IMR-90 (cell line): ENCODE measurements around the gene UNC79. TPM values are rescaled to one million over a fixed set of nuclear protein-coding genes. Genes with fewer than 3 reads are reported as not detected.

ENCODE experiments used
- ATAC-seq: fragments of 200-7000 bp; cut with Tn5 transposase; 2 replicates; pipeline ENCODE4 v1.9.1; 2020; ENCODE audit warnings: low read depth, mild to moderate bottlenecking, moderate library complexity
- BruUV-seq: library from RNA; stranded (reverse); fragments of 400-500 nt; replicated peaks from 2 replicates; lab custom pipeline; 2021; lab: Mats Ljungman, UMichigan
- CTCF ChIA-PET: fragments of 300-600 bp; formaldehyde crosslinking; extraction: SDS; loops from one replicate; lab custom pipeline; 2021; ENCODE audit warnings: antibody characterized with exemption; lab: Yijun Ruan, JAX
- POLR2A ChIA-PET: fragments of 300-600 bp; sonication (Branson Sonifier 250); formaldehyde crosslinking; loops from one replicate; lab custom pipeline; 2022; ENCODE audit warnings: antibody characterized with exemption; ENCODE audit not compliant: unreplicated experiment; lab: Charles Lee
- DNase-seq: peaks from one replicate; pipeline ENCODE4 v3.0.0; 2013
- H2AFZ ChIP-seq: replicated peaks from 2 replicates; pipeline ENCODE3; 2013; ENCODE audit warnings: low read length, mild to moderate bottlenecking; ENCODE audit not compliant: poor library complexity
- H2AK5ac ChIP-seq: 2 replicates; pipeline ENCODE4 v1.6.1; 2013; ENCODE audit warnings: low read depth, low read length, inconsistent platforms
- H2AK9ac ChIP-seq: replicated peaks from 2 replicates; pipeline ENCODE3; 2013; ENCODE audit warnings: mild to moderate bottlenecking, low read depth, low read length, moderate library complexity; ENCODE audit not compliant: poor library complexity
- H2BK120ac ChIP-seq: 2 replicates; pipeline ENCODE4 v1.6.1; 2013; ENCODE audit warnings: low read depth, low read length, inconsistent platforms
- H2BK15ac ChIP-seq: 3 replicates; pipeline ENCODE4 v1.6.1; 2013; ENCODE audit warnings: low read depth, low read length, inconsistent platforms
- H2BK20ac ChIP-seq: 2 replicates; pipeline ENCODE4 v1.6.1; 2013; ENCODE audit warnings: low read depth, mild to moderate bottlenecking, inconsistent platforms, low read length, moderate library complexity
- H2BK5ac ChIP-seq: 2 replicates; pipeline ENCODE4 v1.6.1; 2013; ENCODE audit warnings: mild to moderate bottlenecking, low read depth, low read length, inconsistent platforms; ENCODE audit not compliant: poor library complexity, severe bottlenecking
- H3K14ac ChIP-seq: replicated peaks from 2 replicates; pipeline ENCODE4 v1.6.1; 2013; ENCODE audit warnings: low read depth, low read length, inconsistent platforms
- H3K18ac ChIP-seq: 2 replicates; pipeline ENCODE4 v1.6.1; 2013; ENCODE audit warnings: low read depth, low read length, control low read depth
- H3K23ac ChIP-seq: 2 replicates; pipeline ENCODE4 v1.6.1; 2013; ENCODE audit warnings: low read depth, low read length, inconsistent platforms
- H3K27ac ChIP-seq: 2 replicates; pipeline ENCODE4 v1.5.1; 2013; ENCODE audit warnings: mild to moderate bottlenecking, control low read depth, low read length; ENCODE audit not compliant: insufficient read depth
- H3K27me3 ChIP-seq: 2 replicates; pipeline ENCODE4 v1.6.1; 2013; ENCODE audit warnings: low read length; ENCODE audit not compliant: control insufficient read depth, insufficient read depth
- H3K36me3 ChIP-seq: 2 replicates; pipeline ENCODE4 v1.6.1; 2013; ENCODE audit warnings: low read length, mixed read lengths; ENCODE audit not compliant: control insufficient read depth, insufficient read depth
- H3K4ac ChIP-seq: 2 replicates; pipeline ENCODE4 v1.6.1; 2013; ENCODE audit warnings: low read depth, low read length, inconsistent platforms
- H3K4me1 ChIP-seq: 2 replicates; pipeline ENCODE4 v1.6.1; 2013; ENCODE audit warnings: low read length, mixed read lengths; ENCODE audit not compliant: control insufficient read depth, insufficient read depth
- H3K4me2 ChIP-seq: 2 replicates; pipeline ENCODE4 v1.6.1; 2013; ENCODE audit warnings: low read depth, mild to moderate bottlenecking, control low read depth, low read length, moderate library complexity
- H3K4me3 ChIP-seq: 2 replicates; pipeline ENCODE4 v1.5.1; 2013; ENCODE audit warnings: low read depth, mild to moderate bottlenecking, control low read depth, low read length, moderate library complexity; ENCODE audit not compliant: insufficient read depth
- H3K56ac ChIP-seq: 2 replicates; pipeline ENCODE4 v1.6.1; 2013; ENCODE audit warnings: low read length, inconsistent platforms; ENCODE audit not compliant: insufficient read depth; ENCODE audit errors: extremely low read depth
- H3K79me1 ChIP-seq, 2 experiments: 2 replicates each; pipeline ENCODE4 v1.6.1; 2013; ENCODE audit warnings: low read length in 2 of 2, inconsistent platforms in 1 of 2, low read depth in 1 of 2
- H3K9ac ChIP-seq: 2 replicates; pipeline ENCODE4 v1.6.1; 2013; ENCODE audit warnings: low read depth, low read length, control low read depth
- H3K9me1 ChIP-seq: 2 replicates; pipeline ENCODE4 v1.6.1; 2013; ENCODE audit warnings: low read length, inconsistent platforms; ENCODE audit not compliant: insufficient read depth
- H3K9me3 ChIP-seq: 2 replicates; pipeline ENCODE4 v1.6.1; 2013; ENCODE audit warnings: low read length; ENCODE audit not compliant: control insufficient read depth, insufficient read depth
- H4K20me1 ChIP-seq: 2 replicates; pipeline ENCODE4 v1.6.1; 2013; ENCODE audit warnings: low read length, inconsistent platforms; ENCODE audit not compliant: insufficient read depth
- H4K5ac ChIP-seq: 2 replicates; pipeline ENCODE4 v1.6.1; 2013; ENCODE audit warnings: mild to moderate bottlenecking, low read depth, low read length, control low read depth
- H4K8ac ChIP-seq, 2 experiments: 2 replicates each; pipeline ENCODE4 v1.6.1; 2013; ENCODE audit warnings: low read depth in 2 of 2, low read length in 2 of 2, control low read depth in 1 of 2, inconsistent platforms in 1 of 2
- H4K91ac ChIP-seq: 2 replicates; pipeline ENCODE4 v1.6.1; 2013; ENCODE audit warnings: low read depth, low read length, inconsistent platforms; ENCODE audit not compliant: insufficient read depth
- BHLHE40 ChIP-seq: fragments of 150-350 bp; IDR thresholded peaks from 2 replicates; pipeline ENCODE4 v1.6.1; 2016; ENCODE audit warnings: mild to moderate bottlenecking, low read depth, low read length
- CEBPB ChIP-seq: IDR thresholded peaks from 2 replicates; pipeline ENCODE4 v1.6.1; 2012; ENCODE audit warnings: low read depth, low read length, improper control_type of control experiment
- CHD1 ChIP-seq: IDR thresholded peaks from 2 replicates; pipeline ENCODE4 v1.6.1; 2012; ENCODE audit warnings: low read depth, low read length, improper control_type of control experiment
- FOS ChIP-seq: fragments of 150-350 bp; IDR thresholded peaks from 2 replicates; pipeline ENCODE4 v1.6.1; 2016; ENCODE audit warnings: low read depth, low read length
- MAFK ChIP-seq: IDR thresholded peaks from 2 replicates; pipeline ENCODE4 v1.6.1; 2012; ENCODE audit warnings: low read depth, low read length, improper control_type of control experiment
- MAZ ChIP-seq: IDR thresholded peaks from 2 replicates; pipeline ENCODE4 v1.6.1; 2012; ENCODE audit warnings: low read depth, mild to moderate bottlenecking, low read length, improper control_type of control experiment, moderate library complexity, borderline replicate concordance
- MXI1 ChIP-seq: IDR thresholded peaks from 2 replicates; pipeline ENCODE4 v1.6.1; 2012; ENCODE audit warnings: low read depth, mild to moderate bottlenecking, low read length, moderate library complexity, borderline replicate concordance
- NFE2L2 ChIP-seq: fragments of 150-350 bp; IDR thresholded peaks from 2 replicates; pipeline ENCODE4 v1.6.1; 2016; ENCODE audit warnings: low read depth, mild to moderate bottlenecking, low read length
- POLR2A ChIP-seq: IDR thresholded peaks from 2 replicates; pipeline ENCODE4 v1.6.1; 2012; ENCODE audit warnings: mild to moderate bottlenecking, low read depth, low read length
- RAD21 ChIP-seq: IDR thresholded peaks from 2 replicates; pipeline ENCODE4 v1.6.1; 2012; ENCODE audit warnings: low read length, improper control_type of control experiment
- RCOR1 ChIP-seq: IDR thresholded peaks from 2 replicates; pipeline ENCODE4 v1.6.1; 2012; ENCODE audit warnings: mild to moderate bottlenecking, low read length, improper control_type of control experiment; ENCODE audit not compliant: insufficient replicate concordance
- RFX5 ChIP-seq: IDR thresholded peaks from 2 replicates; pipeline ENCODE4 v1.8.0; 2012; ENCODE audit warnings: low read depth, mild to moderate bottlenecking, low read length, moderate library complexity
- SMC3 ChIP-seq: fragments of 150-350 bp; IDR thresholded peaks from 2 replicates; pipeline ENCODE4 v1.6.1; 2016; ENCODE audit warnings: low read depth, mild to moderate bottlenecking, antibody characterized with exemption, low read length, moderate library complexity
- WGBS, 2 experiments: methylation state at CpG; one replicate each; pipeline versions ENCODE4 v1.1.5 to v1.1.7; 2013; ENCODE audit warnings: missing lambda C conversion rate in 2 of 2; ENCODE audit not compliant: insufficient read length in 1 of 2; ENCODE audit errors: extremely low coverage in 2 of 2; 5-methylcytosine and 5-hydroxymethylcytosine counted together
- dilution Hi-C: fragments of 300-500 bp; cut with HindIII; formaldehyde crosslinking; loops from one replicate; pipeline ENCODE4 v1.14.3; 2018; ENCODE audit warnings: low sequenced_read_pairs; ENCODE audit not compliant: unreplicated experiment
- in situ Hi-C: fragments of 300-500 bp; cut with MboI; formaldehyde crosslinking; loops from 3 replicates; pipeline ENCODE4 v1.14.3; 2019; ENCODE audit warnings: low sequenced_read_pairs, inconsistent platforms, mixed read lengths
- intact Hi-C: fragments of 100-400 bp; cut with micrococcal nuclease; formaldehyde crosslinking; loops from 2 replicates; pipeline ENCODE4 v1.10.0; 2022
- polyA plus RNA-seq, 3 experiments: library from polyadenylated mRNA; depleted of rRNA; stranded (reverse); fragments of >200 nt; gene quantifications; 2 replicates each; pipeline ENCODE4 v1.2.3, GENCODE V29; 2012; ENCODE audit warnings: low replicate concordance in 1 of 3
- total RNA-seq: library from RNA; depleted of rRNA; stranded (reverse); fragments of >200 nt; gene quantifications from 2 replicates; pipeline ENCODE4 v1.2.3, GENCODE V29; 2012
- TF ChIP-seq, protein P1 (sequence below): fragments of 150-350 bp; IDR thresholded peaks from 2 replicates; pipeline ENCODE4 v1.6.1; 2016; ENCODE audit warnings: low read depth, mild to moderate bottlenecking, low read length, moderate library complexity, borderline replicate concordance
- TF ChIP-seq, protein P2 (sequence below): fragments of 150-350 bp; IDR thresholded peaks from 2 replicates; pipeline ENCODE4 v1.6.1; 2017; ENCODE audit warnings: mild to moderate bottlenecking, antibody characterized with exemption, low read length, low read depth
- TF ChIP-seq, protein P3 (sequence below): conservative IDR thresholded peaks from 2 replicates; pipeline ENCODE4 v1.5.1; 2012; ENCODE audit warnings: mild to moderate bottlenecking, low read depth, low read length, improper control_type of control experiment

The UNC79 gene
- total and polyA plus RNA-seq, 2 of the 4 experiments (the other 2 are of a cell fraction) = under 0.01 TPM

DNA sequence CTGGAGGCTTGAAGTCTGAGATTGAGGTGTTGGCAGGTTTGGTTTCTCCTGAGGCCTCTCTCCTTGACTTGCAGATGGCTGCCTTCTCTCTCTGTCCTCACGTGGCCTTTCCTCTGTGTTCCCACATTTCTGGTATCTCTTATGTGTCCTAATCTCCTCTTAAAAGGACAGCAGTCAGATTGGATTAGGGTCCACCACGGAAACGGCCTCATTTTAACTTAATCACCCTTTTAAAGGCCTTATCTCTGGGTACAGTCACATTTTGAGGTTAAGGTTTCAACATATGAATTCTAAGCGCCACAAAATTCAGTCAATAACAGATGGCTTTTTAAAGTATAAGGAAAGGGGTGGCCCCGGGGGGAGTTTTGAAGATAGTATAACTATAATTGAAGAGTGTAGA lies 33.5 kb downstream of the UNC79 start:
- in situ Hi-C loops = no loop called here
- ChIA-PET POLR2A (no interaction called here), CTCF (no interaction called here)
- H3K9me3 ChIP-seq = peaks cover 4% of the 10 kb centered on the region; the same call in 1 of the 2 replicates
- no peak overlapping the region for H2AK9ac ChIP-seq
- no peaks in the 10 kb centered on the region for H3K27me3 ChIP-seq
- H4K91ac ChIP-seq = no peak overlapping the region
- no peak overlapping the region for H3K27ac ChIP-seq
- H3K36me3 ChIP-seq = no peaks in the 10 kb centered on the region
- BruUV-seq = no TSS peak
- no peak overlapping the region for H4K5ac ChIP-seq
- no peaks in the 10 kb centered on the region for H3K9me1 ChIP-seq
- no peak overlapping the region for H2AFZ ChIP-seq
- intact Hi-C loops = no loop called here
- no peaks in the 10 kb centered on the region for H4K20me1 ChIP-seq
- H4K8ac ChIP-seq = no peak overlapping the region
- H2BK120ac ChIP-seq = no peak overlapping the region
- no peak overlapping the region for H2BK5ac ChIP-seq
- no peak overlapping the region for H2AK5ac ChIP-seq
- H3K56ac ChIP-seq = no peak overlapping the region
- H3K23ac ChIP-seq = no peak overlapping the region
- TF ChIP-seq CHD1 (no peak), POLR2A (no peak), BHLHE40 (no peak), RCOR1 (no peak), RAD21 (no peak), CEBPB (no peak), MAFK (no peak), FOS (no peak), RFX5 (no peak), NFE2L2 (no peak), MXI1 (no peak), MAZ (no peak), SMC3 (no peak)
- TF ChIP-seq, protein P1, sequence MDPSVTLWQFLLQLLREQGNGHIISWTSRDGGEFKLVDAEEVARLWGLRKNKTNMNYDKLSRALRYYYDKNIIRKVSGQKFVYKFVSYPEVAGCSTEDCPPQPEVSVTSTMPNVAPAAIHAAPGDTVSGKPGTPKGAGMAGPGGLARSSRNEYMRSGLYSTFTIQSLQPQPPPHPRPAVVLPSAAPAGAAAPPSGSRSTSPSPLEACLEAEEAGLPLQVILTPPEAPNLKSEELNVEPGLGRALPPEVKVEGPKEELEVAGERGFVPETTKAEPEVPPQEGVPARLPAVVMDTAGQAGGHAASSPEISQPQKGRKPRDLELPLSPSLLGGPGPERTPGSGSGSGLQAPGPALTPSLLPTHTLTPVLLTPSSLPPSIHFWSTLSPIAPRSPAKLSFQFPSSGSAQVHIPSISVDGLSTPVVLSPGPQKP = no peak
- TF ChIP-seq, protein P2, sequence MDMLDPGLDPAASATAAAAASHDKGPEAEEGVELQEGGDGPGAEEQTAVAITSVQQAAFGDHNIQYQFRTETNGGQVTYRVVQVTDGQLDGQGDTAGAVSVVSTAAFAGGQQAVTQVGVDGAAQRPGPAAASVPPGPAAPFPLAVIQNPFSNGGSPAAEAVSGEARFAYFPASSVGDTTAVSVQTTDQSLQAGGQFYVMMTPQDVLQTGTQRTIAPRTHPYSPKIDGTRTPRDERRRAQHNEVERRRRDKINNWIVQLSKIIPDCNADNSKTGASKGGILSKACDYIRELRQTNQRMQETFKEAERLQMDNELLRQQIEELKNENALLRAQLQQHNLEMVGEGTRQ = no peak
- TF ChIP-seq, protein P3, sequence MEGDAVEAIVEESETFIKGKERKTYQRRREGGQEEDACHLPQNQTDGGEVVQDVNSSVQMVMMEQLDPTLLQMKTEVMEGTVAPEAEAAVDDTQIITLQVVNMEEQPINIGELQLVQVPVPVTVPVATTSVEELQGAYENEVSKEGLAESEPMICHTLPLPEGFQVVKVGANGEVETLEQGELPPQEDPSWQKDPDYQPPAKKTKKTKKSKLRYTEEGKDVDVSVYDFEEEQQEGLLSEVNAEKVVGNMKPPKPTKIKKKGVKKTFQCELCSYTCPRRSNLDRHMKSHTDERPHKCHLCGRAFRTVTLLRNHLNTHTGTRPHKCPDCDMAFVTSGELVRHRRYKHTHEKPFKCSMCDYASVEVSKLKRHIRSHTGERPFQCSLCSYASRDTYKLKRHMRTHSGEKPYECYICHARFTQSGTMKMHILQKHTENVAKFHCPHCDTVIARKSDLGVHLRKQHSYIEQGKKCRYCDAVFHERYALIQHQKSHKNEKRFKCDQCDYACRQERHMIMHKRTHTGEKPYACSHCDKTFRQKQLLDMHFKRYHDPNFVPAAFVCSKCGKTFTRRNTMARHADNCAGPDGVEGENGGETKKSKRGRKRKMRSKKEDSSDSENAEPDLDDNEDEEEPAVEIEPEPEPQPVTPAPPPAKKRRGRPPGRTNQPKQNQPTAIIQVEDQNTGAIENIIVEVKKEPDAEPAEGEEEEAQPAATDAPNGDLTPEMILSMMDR = no peak
- DNase-seq (no peak), ATAC-seq (no peak)
- no CpG with 5 or more reads among the region's 5 CpGs for WGBS, 2 experiments
- no peak overlapping the region for H3K18ac ChIP-seq
- H3K14ac ChIP-seq = no peak overlapping the region
- no peak overlapping the region for H2BK15ac ChIP-seq
- no peak overlapping the region for H3K4ac ChIP-seq
- H3K4me3 ChIP-seq = no peak overlapping the region
- no peaks in the 10 kb centered on the region for H3K4me1 ChIP-seq
- no peak overlapping the region for H3K4me2 ChIP-seq
- H3K79me1 ChIP-seq = no peaks in the 10 kb centered on the region
- no peak overlapping the region for H2BK20ac ChIP-seq
- dilution Hi-C loops = no loop called here
- H3K9ac ChIP-seq = no peak overlapping the region
